Retinal pigment epithelial cell (primary cell): ENCODE data around the gene AKT1S1.

Experiments used
- DNase-seq: peaks from one replicate; pipeline ENCODE4 v3.0.0-alpha.2; 2010; ENCODE audit warnings: low read depth
- H3K4me3 ChIP-seq: 2 replicates; pipeline ENCODE4 v1.5.1; 2011; ENCODE audit warnings: mild to moderate bottlenecking, low read length, control low read depth, moderate library complexity
- TF ChIP-seq, protein P1 (sequence below): conservative IDR thresholded peaks from 2 replicates; pipeline ENCODE4 v1.5.1; 2011; ENCODE audit warnings: low read depth, low read length, control low read depth, inconsistent platforms

Gene AKT1S1

DNA sequence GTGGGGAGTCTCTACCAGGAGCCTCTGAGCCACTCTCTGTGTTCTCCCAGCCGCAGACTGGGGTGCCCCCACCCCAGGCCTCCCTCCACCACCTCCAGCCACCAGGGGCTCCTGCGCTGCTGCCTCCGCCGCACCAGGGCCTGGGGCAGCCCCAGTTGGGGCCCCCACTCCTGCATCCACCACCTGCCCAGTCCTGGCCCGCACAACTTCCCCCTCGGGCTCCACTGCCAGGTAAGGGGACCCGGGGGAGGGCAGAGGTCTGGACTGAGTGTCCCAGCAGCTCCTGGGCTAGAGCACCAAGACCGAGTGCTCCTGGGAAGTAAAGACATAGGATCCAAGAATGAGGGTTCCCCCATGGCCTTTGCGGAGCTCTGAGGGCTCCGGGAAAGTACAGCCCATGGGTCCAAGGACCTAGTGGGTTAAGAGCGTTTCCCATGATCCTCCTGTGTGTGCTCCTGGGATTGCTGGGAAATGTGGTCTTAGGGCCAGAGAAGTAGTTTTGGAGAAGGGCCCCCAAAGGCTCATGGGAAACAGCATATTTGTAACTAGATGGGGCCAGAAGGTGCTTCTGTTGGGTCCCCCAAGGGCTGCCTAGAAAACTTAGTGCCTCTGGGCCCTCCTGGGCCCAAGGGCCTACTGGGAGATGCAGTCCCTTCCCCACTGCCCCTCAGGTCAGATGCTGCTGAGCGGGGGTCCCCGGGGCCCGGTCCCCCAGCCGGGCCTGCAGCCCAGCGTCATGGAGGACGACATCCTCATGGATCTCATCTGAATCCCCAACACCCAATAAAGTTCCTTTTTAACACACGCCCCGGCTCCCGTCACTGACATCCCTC lies 40.8 kb downstream of the AKT1S1 start:
- DNase-seq, result no peak
- no peak overlapping the region for H3K4me3 ChIP-seq
- TF ChIP-seq, protein P1, sequence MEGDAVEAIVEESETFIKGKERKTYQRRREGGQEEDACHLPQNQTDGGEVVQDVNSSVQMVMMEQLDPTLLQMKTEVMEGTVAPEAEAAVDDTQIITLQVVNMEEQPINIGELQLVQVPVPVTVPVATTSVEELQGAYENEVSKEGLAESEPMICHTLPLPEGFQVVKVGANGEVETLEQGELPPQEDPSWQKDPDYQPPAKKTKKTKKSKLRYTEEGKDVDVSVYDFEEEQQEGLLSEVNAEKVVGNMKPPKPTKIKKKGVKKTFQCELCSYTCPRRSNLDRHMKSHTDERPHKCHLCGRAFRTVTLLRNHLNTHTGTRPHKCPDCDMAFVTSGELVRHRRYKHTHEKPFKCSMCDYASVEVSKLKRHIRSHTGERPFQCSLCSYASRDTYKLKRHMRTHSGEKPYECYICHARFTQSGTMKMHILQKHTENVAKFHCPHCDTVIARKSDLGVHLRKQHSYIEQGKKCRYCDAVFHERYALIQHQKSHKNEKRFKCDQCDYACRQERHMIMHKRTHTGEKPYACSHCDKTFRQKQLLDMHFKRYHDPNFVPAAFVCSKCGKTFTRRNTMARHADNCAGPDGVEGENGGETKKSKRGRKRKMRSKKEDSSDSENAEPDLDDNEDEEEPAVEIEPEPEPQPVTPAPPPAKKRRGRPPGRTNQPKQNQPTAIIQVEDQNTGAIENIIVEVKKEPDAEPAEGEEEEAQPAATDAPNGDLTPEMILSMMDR, result no peak

DNA sequence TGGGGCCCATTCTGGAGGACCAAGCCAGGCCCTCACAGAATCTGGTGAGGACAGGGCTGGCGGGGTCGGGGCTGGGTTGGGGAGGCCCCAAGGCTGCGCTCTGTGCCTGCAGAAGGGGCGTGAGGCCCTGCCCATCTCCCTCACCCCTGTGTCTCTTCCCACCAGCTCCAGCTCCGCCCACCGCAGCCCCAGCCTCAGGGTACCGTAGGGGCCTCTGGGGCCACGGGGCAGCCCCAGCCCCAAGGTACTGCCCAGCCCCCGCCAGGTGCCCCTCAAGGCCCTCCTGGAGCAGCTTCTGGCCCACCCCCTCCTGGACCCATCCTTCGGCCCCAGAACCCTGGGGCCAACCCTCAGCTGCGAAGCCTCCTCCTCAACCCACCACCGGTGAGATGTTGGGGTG lies 41.6 kb downstream of the AKT1S1 start:
- H3K4me3 ChIP-seq, result no peak overlapping the region
- DNase-seq, result no peak
- TF ChIP-seq, protein P1, result no peak

DNA sequence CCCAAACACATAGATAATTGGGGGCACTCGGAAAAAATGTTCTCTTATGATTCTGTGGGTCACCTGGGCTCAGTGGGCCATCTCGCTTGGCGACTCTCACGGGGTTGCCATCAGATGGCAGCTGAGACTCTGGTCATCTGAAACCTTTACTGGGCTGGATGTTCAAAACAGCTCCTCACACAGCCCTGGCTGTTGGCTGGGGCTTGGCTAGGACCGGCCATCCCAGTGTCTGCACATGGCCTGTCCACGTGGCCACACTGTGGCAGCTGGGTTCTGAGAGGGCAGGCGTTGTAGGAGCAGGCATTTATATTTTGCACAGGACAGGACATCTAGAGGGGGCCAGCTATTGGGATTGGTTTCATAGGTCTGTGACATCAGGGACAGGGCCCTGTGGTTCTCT lies 43.6 kb downstream of the AKT1S1 start:
- TF ChIP-seq, protein P1, result no peak
- H3K4me3 ChIP-seq, result no peak overlapping the region
- no peak for DNase-seq

DNA sequence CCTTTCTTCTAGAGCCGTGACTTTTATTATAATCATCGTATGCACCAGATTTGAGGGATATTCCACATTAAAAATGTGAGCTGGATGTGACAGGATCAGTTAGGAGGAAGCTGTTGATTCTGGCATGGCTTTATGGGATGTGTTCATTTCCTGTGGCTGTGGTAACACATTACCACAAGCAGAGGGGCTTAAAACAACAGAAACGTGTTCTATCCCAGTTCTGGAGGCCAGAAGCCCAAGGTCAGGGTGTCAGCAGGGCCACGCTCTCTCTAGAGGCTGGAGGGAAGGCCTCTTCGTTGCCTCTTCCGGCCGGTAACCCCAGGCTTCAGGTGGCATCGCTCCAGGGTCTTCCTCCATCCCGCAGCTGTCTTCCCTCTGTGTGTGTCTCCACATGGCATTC lies 44.6 kb downstream of the AKT1S1 start:
- no peak overlapping the region for H3K4me3 ChIP-seq
- DNase-seq, result no peak
- TF ChIP-seq, protein P1, result no peak

DNA sequence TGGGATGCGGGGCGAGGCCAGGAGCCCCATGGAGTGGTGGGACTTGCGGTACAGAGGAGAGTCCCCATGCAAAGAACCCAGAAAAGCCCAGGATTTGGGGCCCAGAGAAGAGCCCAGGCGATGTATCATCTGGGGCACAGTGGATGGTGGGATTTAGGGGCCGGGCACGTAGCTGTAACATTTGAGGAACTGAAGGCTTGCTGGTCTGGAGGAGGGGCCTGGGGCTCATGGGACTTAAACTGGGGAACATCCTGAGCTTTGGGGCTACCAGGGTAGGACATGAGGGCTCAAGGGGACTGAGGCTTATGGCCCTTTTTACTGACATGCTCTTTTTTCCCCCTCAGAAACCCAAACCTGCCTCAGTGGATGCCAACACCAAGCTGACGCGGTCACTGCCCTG lies 45.6 kb downstream of the AKT1S1 start:
- TF ChIP-seq, protein P1, result no peak
- DNase-seq, result no peak
- no peak overlapping the region for H3K4me3 ChIP-seq

DNA sequence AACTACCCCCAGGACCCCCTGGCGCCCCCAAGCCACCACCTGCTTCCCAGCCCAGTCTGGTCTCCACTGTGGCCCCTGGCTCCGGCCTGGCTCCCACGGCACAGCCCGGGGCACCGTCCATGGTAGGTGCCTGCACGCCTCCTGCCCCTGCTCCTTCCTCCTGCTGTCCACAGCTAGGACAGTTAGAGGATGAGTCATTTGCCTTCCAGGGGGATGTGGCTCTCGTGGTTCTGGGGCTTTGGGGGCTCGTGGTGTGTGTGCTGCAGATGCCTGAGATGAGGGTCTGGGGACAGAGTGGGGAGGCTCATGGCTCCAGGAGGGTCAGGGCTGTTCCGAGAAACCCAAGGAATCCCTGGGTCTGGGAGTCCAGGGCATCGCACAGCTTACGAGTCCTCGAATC lies 46.4 kb downstream of the AKT1S1 start:
- DNase-seq, result no peak
- TF ChIP-seq, protein P1, result no peak
- no peak overlapping the region for H3K4me3 ChIP-seq

DNA sequence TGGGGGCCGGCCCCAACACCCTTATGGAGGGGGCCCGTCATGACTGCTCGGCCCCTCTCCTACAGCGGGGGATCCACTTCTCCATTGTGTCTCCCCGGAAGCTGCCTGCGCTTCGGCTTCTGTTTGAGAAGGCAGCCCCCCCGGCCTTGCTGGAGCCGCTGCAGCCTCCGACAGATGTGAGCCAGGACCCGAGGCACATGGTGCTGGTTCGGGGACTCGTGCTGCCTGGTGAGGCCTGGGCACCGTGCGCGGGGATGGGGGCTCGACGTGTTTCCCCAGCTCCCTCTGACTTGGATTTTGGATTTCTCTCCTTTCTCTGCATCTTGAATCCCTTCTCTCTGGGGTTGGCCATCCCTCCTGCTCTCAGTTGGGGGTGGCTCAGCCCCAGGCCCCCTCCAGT lies 47.4 kb downstream of the AKT1S1 start:
- DNase-seq, result no peak
- H3K4me3 ChIP-seq, result no peak overlapping the region
- TF ChIP-seq, protein P1, result no peak
